IMR-90 (cell line): Measurements from ENCODE around the gene TMEM129. TPM values are rescaled to one million over a fixed set of nuclear protein-coding genes. Genes with fewer than 3 reads are reported as not detected.

Experiments
- ATAC-seq: fragments of 200-7000 bp; cut with Tn5 transposase; 2 replicates; pipeline ENCODE4 v1.9.1; 2020; ENCODE audit warnings: low read depth, mild to moderate bottlenecking, moderate library complexity
- BruUV-seq: library from RNA; stranded (reverse); fragments of 400-500 nt; replicated peaks from 2 replicates; lab custom pipeline; 2021; lab: Mats Ljungman, UMichigan
- CTCF ChIA-PET: fragments of 300-600 bp; formaldehyde crosslinking; extraction: SDS; loops from one replicate; lab custom pipeline; 2021; ENCODE audit warnings: antibody characterized with exemption; lab: Yijun Ruan, JAX
- POLR2A ChIA-PET: fragments of 300-600 bp; sonication (Branson Sonifier 250); formaldehyde crosslinking; loops from one replicate; lab custom pipeline; 2022; ENCODE audit warnings: antibody characterized with exemption; ENCODE audit not compliant: unreplicated experiment; lab: Charles Lee
- DNase-seq: peaks from one replicate; pipeline ENCODE4 v3.0.0; 2013
- H2AFZ ChIP-seq: replicated peaks from 2 replicates; pipeline ENCODE3; 2013; ENCODE audit warnings: low read length, mild to moderate bottlenecking; ENCODE audit not compliant: poor library complexity
- H2AK5ac ChIP-seq: 2 replicates; pipeline ENCODE4 v1.6.1; 2013; ENCODE audit warnings: low read depth, low read length, inconsistent platforms
- H2AK9ac ChIP-seq: replicated peaks from 2 replicates; pipeline ENCODE3; 2013; ENCODE audit warnings: mild to moderate bottlenecking, low read depth, low read length, moderate library complexity; ENCODE audit not compliant: poor library complexity
- H2BK120ac ChIP-seq: 2 replicates; pipeline ENCODE4 v1.6.1; 2013; ENCODE audit warnings: low read depth, low read length, inconsistent platforms
- H2BK15ac ChIP-seq: 3 replicates; pipeline ENCODE4 v1.6.1; 2013; ENCODE audit warnings: low read depth, low read length, inconsistent platforms
- H2BK20ac ChIP-seq: 2 replicates; pipeline ENCODE4 v1.6.1; 2013; ENCODE audit warnings: low read depth, mild to moderate bottlenecking, inconsistent platforms, low read length, moderate library complexity
- H2BK5ac ChIP-seq: 2 replicates; pipeline ENCODE4 v1.6.1; 2013; ENCODE audit warnings: mild to moderate bottlenecking, low read depth, low read length, inconsistent platforms; ENCODE audit not compliant: poor library complexity, severe bottlenecking
- H3K14ac ChIP-seq: replicated peaks from 2 replicates; pipeline ENCODE4 v1.6.1; 2013; ENCODE audit warnings: low read depth, low read length, inconsistent platforms
- H3K18ac ChIP-seq: 2 replicates; pipeline ENCODE4 v1.6.1; 2013; ENCODE audit warnings: low read depth, low read length, control low read depth
- H3K23ac ChIP-seq: 2 replicates; pipeline ENCODE4 v1.6.1; 2013; ENCODE audit warnings: low read depth, low read length, inconsistent platforms
- H3K27ac ChIP-seq: 2 replicates; pipeline ENCODE4 v1.5.1; 2013; ENCODE audit warnings: mild to moderate bottlenecking, control low read depth, low read length; ENCODE audit not compliant: insufficient read depth
- H3K27me3 ChIP-seq: 2 replicates; pipeline ENCODE4 v1.6.1; 2013; ENCODE audit warnings: low read length; ENCODE audit not compliant: control insufficient read depth, insufficient read depth
- H3K36me3 ChIP-seq: 2 replicates; pipeline ENCODE4 v1.6.1; 2013; ENCODE audit warnings: low read length, mixed read lengths; ENCODE audit not compliant: control insufficient read depth, insufficient read depth
- H3K4ac ChIP-seq: 2 replicates; pipeline ENCODE4 v1.6.1; 2013; ENCODE audit warnings: low read depth, low read length, inconsistent platforms
- H3K4me1 ChIP-seq: 2 replicates; pipeline ENCODE4 v1.6.1; 2013; ENCODE audit warnings: low read length, mixed read lengths; ENCODE audit not compliant: control insufficient read depth, insufficient read depth
- H3K4me2 ChIP-seq: 2 replicates; pipeline ENCODE4 v1.6.1; 2013; ENCODE audit warnings: low read depth, mild to moderate bottlenecking, control low read depth, low read length, moderate library complexity
- H3K4me3 ChIP-seq: 2 replicates; pipeline ENCODE4 v1.5.1; 2013; ENCODE audit warnings: low read depth, mild to moderate bottlenecking, control low read depth, low read length, moderate library complexity; ENCODE audit not compliant: insufficient read depth
- H3K56ac ChIP-seq: 2 replicates; pipeline ENCODE4 v1.6.1; 2013; ENCODE audit warnings: low read length, inconsistent platforms; ENCODE audit not compliant: insufficient read depth; ENCODE audit errors: extremely low read depth
- H3K79me1 ChIP-seq, 2 experiments: 2 replicates each; pipeline ENCODE4 v1.6.1; 2013; ENCODE audit warnings: low read length in 2 of 2, inconsistent platforms in 1 of 2, low read depth in 1 of 2
- H3K9ac ChIP-seq: 2 replicates; pipeline ENCODE4 v1.6.1; 2013; ENCODE audit warnings: low read depth, low read length, control low read depth
- H3K9me1 ChIP-seq: 2 replicates; pipeline ENCODE4 v1.6.1; 2013; ENCODE audit warnings: low read length, inconsistent platforms; ENCODE audit not compliant: insufficient read depth
- H3K9me3 ChIP-seq: 2 replicates; pipeline ENCODE4 v1.6.1; 2013; ENCODE audit warnings: low read length; ENCODE audit not compliant: control insufficient read depth, insufficient read depth
- H4K20me1 ChIP-seq: 2 replicates; pipeline ENCODE4 v1.6.1; 2013; ENCODE audit warnings: low read length, inconsistent platforms; ENCODE audit not compliant: insufficient read depth
- H4K5ac ChIP-seq: 2 replicates; pipeline ENCODE4 v1.6.1; 2013; ENCODE audit warnings: mild to moderate bottlenecking, low read depth, low read length, control low read depth
- H4K8ac ChIP-seq, 2 experiments: 2 replicates each; pipeline ENCODE4 v1.6.1; 2013; ENCODE audit warnings: low read depth in 2 of 2, low read length in 2 of 2, control low read depth in 1 of 2, inconsistent platforms in 1 of 2
- H4K91ac ChIP-seq: 2 replicates; pipeline ENCODE4 v1.6.1; 2013; ENCODE audit warnings: low read depth, low read length, inconsistent platforms; ENCODE audit not compliant: insufficient read depth
- CHD1 ChIP-seq: IDR thresholded peaks from 2 replicates; pipeline ENCODE4 v1.6.1; 2012; ENCODE audit warnings: low read depth, low read length, improper control_type of control experiment
- MAZ ChIP-seq: IDR thresholded peaks from 2 replicates; pipeline ENCODE4 v1.6.1; 2012; ENCODE audit warnings: low read depth, mild to moderate bottlenecking, low read length, improper control_type of control experiment, moderate library complexity, borderline replicate concordance
- MXI1 ChIP-seq: IDR thresholded peaks from 2 replicates; pipeline ENCODE4 v1.6.1; 2012; ENCODE audit warnings: low read depth, mild to moderate bottlenecking, low read length, moderate library complexity, borderline replicate concordance
- NFE2L2 ChIP-seq: fragments of 150-350 bp; IDR thresholded peaks from 2 replicates; pipeline ENCODE4 v1.6.1; 2016; ENCODE audit warnings: low read depth, mild to moderate bottlenecking, low read length
- POLR2A ChIP-seq: IDR thresholded peaks from 2 replicates; pipeline ENCODE4 v1.6.1; 2012; ENCODE audit warnings: mild to moderate bottlenecking, low read depth, low read length
- RCOR1 ChIP-seq: IDR thresholded peaks from 2 replicates; pipeline ENCODE4 v1.6.1; 2012; ENCODE audit warnings: mild to moderate bottlenecking, low read length, improper control_type of control experiment; ENCODE audit not compliant: insufficient replicate concordance
- SMC3 ChIP-seq: fragments of 150-350 bp; IDR thresholded peaks from 2 replicates; pipeline ENCODE4 v1.6.1; 2016; ENCODE audit warnings: low read depth, mild to moderate bottlenecking, antibody characterized with exemption, low read length, moderate library complexity
- WGBS, 2 experiments: methylation state at CpG; one replicate each; pipeline versions ENCODE4 v1.1.5 to v1.1.7; 2013; ENCODE audit warnings: missing lambda C conversion rate in 2 of 2; ENCODE audit not compliant: insufficient read length in 1 of 2; ENCODE audit errors: extremely low coverage in 2 of 2; 5-methylcytosine and 5-hydroxymethylcytosine counted together
- dilution Hi-C: fragments of 300-500 bp; cut with HindIII; formaldehyde crosslinking; loops from one replicate; pipeline ENCODE4 v1.14.3; 2018; ENCODE audit warnings: low sequenced_read_pairs; ENCODE audit not compliant: unreplicated experiment
- in situ Hi-C: fragments of 300-500 bp; cut with MboI; formaldehyde crosslinking; loops from 3 replicates; pipeline ENCODE4 v1.14.3; 2019; ENCODE audit warnings: low sequenced_read_pairs, inconsistent platforms, mixed read lengths
- intact Hi-C: fragments of 100-400 bp; cut with micrococcal nuclease; formaldehyde crosslinking; loops from 2 replicates; pipeline ENCODE4 v1.10.0; 2022
- polyA plus RNA-seq, 3 experiments: library from polyadenylated mRNA; depleted of rRNA; stranded (reverse); fragments of >200 nt; gene quantifications; 2 replicates each; pipeline ENCODE4 v1.2.3, GENCODE V29; 2012; ENCODE audit warnings: low replicate concordance in 1 of 3
- total RNA-seq: library from RNA; depleted of rRNA; stranded (reverse); fragments of >200 nt; gene quantifications from 2 replicates; pipeline ENCODE4 v1.2.3, GENCODE V29; 2012

TMEM129 gene
- total and polyA plus RNA-seq, 2 of the 4 experiments (the other 2 are of a cell fraction) = 6.6 to 26.6 TPM

DNA sequence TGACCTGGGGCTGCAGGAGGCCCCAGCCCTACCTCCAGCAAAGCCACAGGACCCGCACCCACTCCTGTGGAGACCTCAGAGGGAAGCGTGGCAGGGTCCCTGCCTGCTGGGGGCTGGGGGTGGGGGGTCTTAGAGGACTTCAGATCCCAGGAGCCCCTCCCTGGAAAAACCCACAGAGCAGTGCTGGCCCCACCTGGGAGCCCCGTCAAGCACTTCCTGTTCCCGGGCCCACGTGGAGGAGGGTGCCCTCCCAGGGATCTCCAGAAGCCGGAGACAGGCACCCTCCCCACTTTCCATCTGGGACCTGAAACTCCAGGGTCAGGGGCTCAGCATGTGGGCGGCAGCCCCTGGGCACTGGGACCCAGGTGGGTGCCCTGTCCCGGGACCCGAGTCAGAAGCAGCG, 32.2 kb upstream of the TMEM129 start:
- H3K4me1 ChIP-seq = no peaks in the 10 kb centered on the region
- H3K36me3 ChIP-seq = no peaks in the 10 kb centered on the region
- no peaks in the 10 kb centered on the region for H3K9me3 ChIP-seq
- H3K4me2 ChIP-seq = no peak overlapping the region
- H3K14ac ChIP-seq = no peak overlapping the region
- no peak overlapping the region for H3K4ac ChIP-seq
- H3K79me1 ChIP-seq = no peaks in the 10 kb centered on the region
- H3K56ac ChIP-seq = no peak overlapping the region
- POLR2A ChIA-PET = no interaction called here
- no peak for TF ChIP-seq MXI1
- no peak for TF ChIP-seq CHD1
- no peak for TF ChIP-seq NFE2L2
- no peak for TF ChIP-seq RCOR1
- no peak for TF ChIP-seq SMC3
- no peak for TF ChIP-seq MAZ
- no peak for TF ChIP-seq POLR2A
- no peak overlapping the region for H2BK120ac ChIP-seq
- no peaks in the 10 kb centered on the region for H3K9me1 ChIP-seq
- H2AFZ ChIP-seq = no peak overlapping the region
- H3K23ac ChIP-seq = no peak overlapping the region
- dilution Hi-C loops = no loop called here
- ATAC-seq = no peak
- no peak overlapping the region for H4K5ac ChIP-seq
- no peak overlapping the region for H3K9ac ChIP-seq
- no peak overlapping the region for H3K18ac ChIP-seq
- no peak overlapping the region for H2BK15ac ChIP-seq
- BruUV-seq = no TSS peak
- no peak overlapping the region for H2BK5ac ChIP-seq
- no peaks in the 10 kb centered on the region; the same call in 1 of the 2 replicates for H3K27me3 ChIP-seq
- no peak overlapping the region for H3K4me3 ChIP-seq
- no peaks in the 10 kb centered on the region for H4K20me1 ChIP-seq
- H4K91ac ChIP-seq = no peak overlapping the region
- DNase-seq = no peak
- H4K8ac ChIP-seq = no peak overlapping the region
- no peak overlapping the region for H3K27ac ChIP-seq
- CTCF ChIA-PET = no interaction called here
- no peak overlapping the region for H2AK9ac ChIP-seq
- 87% methylated on average over 6 of the region's 10 CpGs; no CpG with 5 or more reads in 1 of the 2 experiments for WGBS, 2 experiments
- in situ Hi-C loops = no loop called here
- no peak overlapping the region for H2BK20ac ChIP-seq
- H2AK5ac ChIP-seq = no peak overlapping the region
- intact Hi-C loops = no loop called here
